NCI-H1930 (cell line): Measurements from ENCODE around the gene LSM12.

Experiments
- DNase-seq, 2 experiments: peaks; one replicate each; lab custom pipeline; 2025; lab: John Stamatoyannopoulos, UW

Gene LSM12

DNA sequence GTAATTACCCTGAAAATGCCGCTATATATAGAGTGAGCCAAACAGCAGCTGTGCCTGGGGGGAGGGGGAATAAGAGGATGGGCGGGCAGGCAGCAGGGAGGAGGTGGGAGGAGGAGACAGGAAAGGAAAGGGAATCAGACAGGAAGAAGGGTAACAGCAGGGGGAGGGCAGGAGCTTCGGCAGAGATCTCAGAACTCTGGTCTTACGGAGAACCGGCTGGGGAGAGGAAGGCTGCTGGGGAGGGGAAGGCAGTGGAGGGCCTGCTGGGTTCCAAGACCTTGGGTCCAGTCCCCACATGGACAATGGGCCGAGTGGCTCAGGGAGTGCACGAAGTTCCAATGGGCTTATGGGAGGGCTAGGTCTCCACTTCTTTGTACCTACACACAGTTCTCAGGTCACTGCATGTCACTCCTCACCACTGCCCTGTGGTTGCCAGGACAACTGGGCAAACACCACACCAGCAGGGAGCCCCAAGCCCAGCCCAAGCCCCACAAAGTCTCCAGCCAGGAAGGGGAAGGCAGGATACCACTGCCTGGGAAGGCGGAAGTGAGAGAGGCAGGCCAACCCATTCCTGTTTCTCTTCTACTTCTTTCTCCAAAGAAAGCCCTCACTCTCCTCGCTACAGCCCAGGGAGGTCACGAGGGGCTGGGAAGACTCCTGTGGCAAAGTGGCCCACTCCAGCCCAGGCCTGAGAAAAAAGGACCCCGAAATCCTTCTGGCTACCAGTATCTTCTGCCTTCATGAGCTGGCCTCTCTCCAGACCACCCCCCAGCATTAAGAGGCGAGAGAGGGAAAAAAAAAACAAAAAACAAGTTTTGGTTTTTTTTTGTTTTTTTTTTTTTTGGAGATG lies 29.4 kb upstream of the LSM12 start:
- DNase-seq = no peak

DNA sequence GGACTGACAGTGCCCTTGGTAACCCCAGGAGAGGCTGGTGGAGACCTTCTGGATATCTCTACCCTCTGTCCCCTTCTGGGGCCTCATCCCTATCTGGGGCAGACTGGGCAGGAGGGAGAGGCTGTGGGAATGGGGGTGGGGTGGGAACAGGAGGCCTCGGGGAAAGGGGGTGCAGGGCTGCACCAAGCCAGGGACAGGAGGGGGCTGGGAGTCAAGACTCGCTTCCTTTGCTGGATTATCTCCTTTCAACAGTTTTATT lies 28.8 kb upstream of the LSM12 start:
- no peak for DNase-seq

DNA sequence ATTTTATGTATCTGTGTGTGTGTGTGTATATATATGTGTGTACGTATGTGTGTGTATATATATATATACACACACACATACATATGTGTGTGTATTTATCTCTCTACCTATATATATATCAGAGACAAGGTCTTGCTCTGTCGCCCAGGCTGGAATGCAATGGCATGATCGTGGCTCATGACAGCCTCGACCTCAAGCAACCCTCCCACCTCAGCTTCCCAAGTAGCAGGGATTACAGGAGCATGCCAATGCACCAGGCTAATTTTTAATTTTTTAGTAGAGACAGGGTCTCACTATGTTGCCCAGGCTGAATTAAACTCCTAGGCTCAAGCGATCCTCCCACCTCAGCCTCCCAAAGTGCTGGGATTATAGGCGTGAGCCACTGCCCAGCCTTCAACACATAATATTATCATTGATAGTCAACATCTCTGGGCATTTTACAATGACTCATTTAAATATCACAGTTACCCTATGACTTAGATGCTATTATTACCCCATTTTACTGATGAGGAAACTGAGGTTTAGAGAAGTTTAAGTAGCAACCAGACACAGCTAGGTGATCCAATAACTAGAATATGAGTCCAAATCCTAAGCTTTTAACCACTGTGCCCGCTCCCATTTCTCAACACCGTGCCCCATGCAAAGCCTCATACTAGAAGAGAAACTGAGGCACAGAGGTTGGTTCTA lies 28.4 kb upstream of the LSM12 start:
- DNase-seq = no peak

DNA sequence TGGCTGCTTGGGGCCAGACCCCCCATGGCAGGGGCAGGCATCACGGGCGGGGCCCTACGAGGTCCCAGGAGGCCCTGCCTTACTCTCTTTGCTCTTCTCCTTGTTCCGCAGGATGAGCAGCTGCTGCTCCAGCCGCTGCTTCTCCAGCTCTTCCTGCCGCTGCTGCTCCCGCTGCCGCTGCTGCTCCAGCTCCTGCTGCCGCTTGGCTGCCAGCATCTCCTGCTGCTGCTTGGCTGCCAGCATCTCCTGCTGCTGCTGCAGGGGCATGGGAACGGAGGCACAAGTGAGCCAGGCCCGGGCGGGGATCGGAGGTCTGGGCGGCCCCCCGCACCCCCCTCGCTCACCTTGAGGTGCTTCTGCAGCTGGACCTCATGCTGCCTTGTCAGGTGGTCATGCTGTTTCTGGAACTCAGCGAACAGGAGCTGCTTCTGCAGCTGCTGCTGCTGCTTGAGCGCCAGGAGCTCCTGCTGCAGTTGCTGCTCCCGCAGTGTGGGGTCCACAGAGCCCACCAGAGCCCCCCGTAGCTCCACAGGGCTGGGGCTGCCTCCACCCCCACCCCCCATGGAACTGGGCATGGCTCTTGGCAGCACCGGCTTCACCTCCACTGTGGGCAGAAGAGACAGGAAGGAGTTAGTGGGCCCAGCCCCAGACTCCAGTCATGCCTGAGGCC lies 26.9 kb upstream of the LSM12 start:
- DNase-seq = no peak

DNA sequence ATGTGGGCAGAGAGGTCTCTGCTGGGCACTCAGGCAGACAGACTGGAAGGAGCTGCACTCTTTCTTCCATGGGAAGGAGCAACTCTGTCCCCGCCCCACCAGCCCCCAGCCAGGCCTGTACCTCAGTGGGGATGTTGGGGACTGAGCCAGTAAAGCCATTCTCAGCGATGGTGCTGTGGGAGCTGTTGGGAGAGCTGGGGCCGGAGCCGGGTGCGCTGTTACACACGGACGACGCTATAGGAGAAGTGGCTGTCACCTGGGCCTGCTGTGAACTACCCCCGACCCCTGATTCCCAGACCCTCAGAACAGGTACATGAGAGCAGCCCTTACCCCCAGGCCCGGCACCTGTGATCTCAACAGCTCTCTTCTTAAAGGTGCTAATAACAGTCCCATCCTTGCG lies 25.6 kb upstream of the LSM12 start:
- DNase-seq = no peak

DNA sequence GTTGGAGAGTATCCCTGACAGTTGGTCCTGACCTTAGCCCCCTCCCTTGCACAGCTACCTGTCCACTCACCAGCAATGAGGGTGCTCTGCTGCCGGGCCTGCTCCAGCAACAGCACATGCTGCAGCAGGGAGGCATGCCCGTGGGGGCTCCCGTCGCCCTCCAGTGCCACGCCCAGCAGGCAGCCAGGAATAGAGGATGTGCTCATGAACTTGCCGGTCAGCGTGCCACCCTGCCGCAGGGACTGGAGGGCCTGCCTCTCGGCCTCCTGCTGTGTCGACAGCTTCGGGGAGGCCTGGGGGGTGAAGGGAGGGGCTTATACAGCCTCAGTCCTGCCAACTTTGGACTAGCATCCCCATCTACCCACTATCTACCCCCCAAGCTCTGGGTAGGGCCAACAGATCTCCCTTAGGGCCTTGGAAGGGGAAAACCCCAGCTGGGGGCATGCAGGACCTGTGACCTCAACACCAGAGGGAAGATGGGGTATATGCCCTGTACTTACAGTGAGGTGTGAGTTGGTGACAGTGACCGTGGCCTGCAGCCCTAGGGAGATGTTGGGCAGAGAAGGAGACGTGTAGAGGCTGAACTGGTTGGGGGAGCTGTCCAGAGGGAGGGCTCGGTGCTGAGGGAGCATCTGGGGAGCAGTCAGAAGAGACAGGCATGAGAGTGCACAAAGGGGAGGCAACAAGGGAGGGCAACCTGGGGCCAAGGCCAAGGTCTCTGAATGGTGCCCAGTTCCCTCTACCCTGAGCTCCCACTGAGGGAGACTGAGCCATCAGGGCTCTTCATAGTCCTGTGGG lies 24.9 kb upstream of the LSM12 start:
- DNase-seq = no peak

DNA sequence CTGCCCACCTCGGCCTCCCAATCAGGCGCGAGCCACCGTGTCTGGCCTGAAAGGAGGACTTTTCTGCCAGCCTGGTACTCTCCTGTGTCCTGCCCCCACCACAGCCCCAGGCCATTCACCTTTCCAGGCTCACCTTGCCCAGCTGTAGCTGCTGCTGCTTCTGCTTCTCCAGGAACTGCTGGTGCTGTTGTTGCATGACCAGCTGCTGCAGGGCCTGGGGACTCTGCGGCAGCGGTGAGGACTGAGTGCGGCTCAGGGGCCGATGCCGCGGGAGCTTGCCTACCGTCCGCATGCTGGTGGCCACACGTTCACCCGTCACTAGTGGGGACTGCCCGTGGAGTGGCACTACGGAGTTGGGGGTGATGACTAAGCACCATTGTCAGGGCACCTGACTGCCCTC lies 21.8 kb upstream of the LSM12 start:
- DNase-seq = no peak

DNA sequence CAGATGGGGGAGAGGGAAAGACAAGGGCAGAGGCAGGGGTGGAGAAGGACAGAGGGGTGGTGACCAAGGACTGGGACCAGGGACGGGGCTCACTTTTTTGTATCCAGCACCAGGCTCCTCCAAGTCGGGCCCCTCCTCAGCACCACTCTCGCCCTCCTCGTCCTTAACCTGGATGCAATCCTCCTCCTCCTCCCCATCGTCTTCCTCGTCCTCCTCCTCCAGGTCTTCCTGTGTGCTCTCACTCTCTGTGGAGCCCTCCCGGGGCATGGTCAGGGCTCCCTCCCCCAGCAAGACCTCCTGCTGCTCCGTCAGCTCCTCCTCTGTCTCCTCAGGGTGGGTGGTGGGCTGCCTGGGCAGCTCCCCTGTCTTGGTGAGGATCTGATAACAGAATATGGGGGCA lies 20.8 kb upstream of the LSM12 start:
- DNase-seq = no peak

DNA sequence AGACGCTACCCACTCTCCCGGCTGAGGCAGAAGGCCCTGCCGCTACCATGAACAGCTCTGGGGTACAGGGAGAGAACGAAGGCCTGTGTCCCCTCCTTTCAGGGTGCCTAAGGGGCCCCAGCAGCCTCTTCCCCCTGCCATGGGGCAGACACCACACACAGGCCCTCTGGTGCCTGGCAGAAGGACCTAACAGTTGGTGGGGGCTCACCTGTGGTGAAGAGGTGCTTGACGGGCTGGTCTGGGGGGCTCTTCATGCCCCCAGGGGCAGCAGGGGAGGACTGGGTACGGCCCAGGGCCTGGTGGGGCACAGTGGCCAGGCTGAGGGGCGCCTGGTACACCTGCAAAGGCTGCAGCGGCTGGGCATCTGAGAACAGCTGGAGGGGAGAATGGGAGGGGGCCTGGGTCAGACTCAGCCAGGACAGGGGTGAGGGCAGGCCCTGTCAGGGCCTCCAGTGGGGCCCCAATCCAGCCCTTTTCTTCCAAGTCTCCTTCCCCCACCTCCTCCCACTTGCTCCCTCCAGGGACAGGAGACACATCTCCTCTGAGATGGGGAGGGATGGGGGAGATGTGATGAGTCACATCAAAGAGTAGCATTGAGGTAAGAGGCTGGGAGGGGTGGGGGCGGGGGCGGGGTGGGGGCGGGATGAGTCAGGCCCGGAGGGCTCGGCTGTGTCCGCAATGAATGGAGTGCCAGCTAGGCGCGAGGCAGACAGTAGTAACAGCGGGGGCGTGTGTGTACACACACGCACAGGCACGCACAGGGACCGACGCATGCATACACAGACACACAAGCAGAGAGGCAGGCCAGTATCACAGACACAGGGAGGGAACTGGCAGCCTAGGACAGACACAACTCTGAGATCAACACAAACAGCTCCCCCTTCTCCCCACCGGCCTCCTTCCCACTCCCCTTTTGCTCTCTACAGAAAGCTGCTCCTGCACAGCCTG lies 20.2 kb upstream of the LSM12 start:
- DNase-seq = no peak

DNA sequence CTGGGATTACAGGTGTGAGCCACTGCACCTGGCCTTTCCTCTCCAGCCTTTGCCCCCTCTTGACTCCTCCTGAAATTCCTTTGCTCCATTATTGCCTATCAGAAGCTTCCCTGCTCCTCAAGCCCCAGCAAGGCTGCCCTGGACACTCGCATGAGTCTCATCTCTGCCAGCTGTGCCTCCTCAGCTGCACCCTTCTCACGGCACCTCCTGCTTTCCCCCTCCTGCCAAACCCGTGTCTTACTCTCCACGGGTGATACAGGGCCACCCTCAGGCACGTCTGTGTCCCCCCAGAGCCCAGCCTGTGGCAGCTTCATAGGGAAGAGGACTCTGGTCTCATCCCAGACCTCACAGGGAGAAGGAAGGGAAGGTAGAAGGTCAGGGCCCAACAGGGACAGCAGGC lies 19.4 kb upstream of the LSM12 start:
- DNase-seq = no peak

DNA sequence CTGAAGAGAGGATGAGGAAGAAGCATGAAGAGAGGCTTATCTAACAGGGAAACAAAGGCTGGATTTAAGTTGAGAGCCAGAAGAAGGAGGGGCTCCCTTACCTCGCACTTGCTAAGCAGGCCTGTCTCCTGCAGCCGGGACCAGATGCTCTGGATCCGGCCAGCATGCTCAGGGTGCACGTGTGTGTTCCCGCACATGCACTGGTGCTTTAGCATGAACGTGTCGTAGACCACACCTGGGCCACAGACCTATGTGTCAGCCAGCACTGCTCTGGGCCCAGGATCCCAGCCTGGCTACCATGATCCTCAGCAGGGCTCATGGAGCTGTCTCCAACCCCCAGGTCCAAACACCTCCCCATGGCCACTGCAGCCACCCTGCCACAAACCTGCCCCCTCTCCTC lies 18.4 kb upstream of the LSM12 start:
- DNase-seq = no peak

DNA sequence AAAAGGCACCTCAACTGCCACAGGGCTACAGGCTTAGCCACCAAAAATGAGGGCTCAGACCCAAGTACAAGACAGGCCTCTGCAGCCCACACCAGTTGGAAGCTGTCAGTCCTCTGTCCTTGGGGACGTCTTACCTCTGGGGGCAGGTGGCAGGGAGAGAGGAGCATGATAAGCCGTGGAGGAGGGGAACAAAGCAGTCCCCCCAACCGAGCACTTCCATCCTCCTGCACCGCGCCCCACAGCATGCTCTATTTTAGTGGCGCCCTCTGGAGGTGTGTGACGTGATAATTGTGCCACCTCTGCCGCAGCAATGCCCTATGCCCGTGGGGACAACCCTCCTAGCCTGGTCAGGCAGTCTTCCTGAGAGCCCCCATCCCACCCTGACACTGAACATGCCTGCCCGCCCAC lies 17.7 kb upstream of the LSM12 start:
- peak; percentile 16 to 45 for DNase-seq

DNA sequence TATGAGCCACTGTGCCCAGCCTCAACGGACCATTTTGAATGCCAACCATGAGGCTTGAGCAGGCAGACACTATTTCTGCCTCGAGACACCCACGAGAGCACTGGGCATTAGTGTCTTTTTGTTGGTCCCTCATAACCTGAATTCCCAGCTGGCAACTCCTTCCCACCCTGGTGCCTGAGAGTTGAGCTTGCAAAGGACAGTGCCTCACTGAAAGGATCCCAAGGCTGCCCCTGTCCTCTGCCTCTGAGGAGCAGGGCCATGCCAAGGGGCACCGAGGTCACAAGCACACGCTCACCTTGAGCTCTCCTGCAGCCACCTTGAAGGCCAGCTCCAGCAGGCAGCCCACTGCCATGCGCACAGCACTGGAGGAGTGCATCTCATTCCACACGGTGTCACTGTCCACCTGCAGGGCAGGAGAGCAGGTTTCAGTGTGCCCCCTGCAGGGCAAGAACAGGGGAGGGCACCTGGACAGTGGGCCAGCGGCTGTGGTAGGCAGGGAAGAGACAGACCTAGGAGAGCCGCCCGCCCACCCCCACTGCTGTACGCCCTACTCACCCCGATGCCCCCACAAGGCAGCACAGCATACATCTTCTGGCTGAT lies 16.9 kb upstream of the LSM12 start:
- no peak for DNase-seq

DNA sequence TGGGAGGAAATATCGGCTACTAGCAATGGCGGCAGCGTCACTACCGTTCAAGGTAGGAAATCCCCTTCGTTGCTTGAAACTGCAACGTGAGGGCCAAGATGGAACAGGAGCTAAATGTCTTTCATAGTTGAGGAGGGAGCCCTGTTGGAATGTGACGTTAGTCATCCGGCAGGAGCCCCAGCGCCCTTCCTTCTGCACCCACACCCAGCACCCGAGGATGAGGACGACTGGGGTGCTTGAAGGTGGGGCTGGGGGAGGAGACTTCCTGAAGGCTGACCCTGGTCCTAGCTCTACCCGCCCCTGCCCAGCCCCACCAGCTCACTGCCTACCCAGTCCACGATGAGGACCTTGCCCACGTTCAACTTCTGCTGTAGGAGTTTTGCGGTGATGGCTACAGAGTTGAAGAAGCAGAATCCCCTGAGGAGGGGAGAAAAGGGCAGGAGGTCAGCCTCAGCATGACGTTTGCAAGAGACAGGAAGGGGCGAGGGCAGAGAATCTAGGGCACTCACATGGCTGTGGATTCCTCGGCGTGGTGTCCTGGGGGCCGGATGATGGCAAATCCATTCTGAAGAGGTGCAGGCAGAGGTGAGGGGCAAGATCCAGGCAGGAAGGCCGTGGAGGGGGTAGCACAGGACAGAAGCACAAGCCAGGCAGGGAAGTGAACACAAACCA lies 15.9 kb upstream of the LSM12 start:
- DNase-seq = no peak

DNA sequence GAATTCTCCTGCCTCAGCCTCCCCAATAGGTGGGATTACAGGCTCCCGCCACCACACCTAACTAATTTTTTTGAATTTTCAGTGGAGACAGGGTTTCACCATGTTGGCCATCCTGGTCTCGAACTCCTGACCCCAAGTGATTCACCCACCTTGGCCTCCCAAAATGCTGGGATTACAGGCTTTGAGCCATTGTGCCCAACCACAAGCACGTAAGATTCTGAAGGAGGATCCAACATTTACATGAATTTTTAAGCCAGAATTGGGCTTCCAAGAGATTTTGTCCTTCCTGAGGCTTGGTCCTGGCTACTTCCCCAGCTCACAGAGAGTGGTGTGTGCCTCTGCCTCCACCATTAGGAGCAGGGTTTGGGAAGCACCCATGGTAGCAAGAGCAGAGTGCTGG lies 15.2 kb upstream of the LSM12 start:
- DNase-seq = no peak

DNA sequence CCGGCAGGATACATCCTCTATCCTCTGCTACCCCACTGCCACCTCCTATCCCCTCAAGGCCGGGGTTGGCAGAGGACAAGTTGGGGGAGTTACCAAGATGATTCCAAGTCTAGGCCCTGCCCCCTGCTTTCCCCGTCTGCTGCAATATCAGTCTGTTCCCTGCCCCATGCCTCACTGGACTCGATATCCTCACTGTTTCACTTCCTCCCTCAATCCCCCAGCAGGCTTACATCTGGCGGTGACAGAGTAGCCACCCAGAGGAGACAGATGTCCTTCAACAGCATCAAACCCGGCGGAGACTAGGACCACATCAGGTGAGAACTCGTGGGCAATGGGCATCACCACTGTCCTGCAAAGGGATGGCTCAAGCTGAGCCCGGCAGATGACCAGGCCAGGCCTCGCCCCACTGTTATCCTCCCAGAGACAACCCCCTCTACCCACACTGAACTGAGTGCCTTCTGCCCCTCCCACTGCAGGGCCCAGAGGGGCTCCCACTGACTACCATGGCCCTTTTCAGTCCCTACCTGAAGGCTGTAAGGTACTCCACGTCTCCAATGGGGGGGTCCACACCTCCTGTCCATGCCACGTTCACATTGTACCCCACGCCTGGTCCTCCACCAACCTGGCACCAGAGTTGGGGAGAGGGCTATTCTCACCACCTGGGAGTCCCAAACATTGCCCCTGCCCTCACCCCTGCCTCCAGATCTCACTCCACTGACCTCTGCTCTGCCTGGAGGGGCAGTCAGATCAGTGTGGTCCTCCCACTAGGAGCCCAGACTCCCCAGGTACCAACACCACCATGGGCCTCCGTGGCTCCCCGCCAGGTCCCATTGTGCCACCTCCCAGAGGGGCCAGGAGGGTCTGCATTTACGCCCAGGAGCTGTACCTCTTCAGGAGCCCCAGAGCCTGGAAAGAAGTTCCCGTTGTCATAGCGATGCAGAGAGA lies 13.7 kb upstream of the LSM12 start:
- no peak for DNase-seq

DNA sequence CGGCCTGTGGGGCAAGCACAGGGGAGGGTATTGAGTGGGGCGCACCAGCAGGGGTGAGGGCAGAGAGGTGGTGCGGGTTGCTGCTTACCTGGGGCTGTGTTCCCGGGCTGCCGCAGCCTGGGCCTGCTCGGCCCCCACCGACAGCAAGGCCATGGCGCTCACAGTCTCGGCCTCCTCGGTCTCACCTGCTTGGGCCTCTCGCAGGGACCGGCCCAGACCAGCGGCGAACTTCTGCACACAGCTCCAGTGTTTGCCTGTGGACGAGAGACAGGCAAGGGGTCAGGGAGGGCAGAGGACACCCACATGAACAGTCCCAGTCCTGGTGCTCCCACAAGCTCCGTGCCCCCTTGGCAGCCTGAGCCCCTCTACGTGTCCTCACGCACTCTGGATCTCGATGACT lies 11.9 kb upstream of the LSM12 start:
- no peak for DNase-seq

DNA sequence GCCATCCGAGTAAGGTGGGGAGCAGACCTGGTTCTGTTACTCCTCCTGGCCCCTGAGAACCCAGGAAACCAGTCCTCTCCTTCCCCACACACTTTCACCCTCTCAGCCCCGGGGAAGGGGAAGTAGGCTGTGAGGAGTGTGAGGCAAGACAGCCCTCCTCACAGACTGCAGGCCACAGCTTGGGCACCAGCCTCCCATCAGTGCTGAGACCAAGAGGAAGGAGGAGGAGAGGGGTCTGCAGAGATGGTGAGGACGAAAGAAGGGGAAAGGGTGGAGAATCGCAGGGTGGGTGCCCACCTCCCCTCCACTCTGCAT lies 11.1 kb upstream of the LSM12 start:
- no peak for DNase-seq
